CD14-positive monocyte (primary cell): Measurements from ENCODE around the gene HTT-AS. TPM values are rescaled to one million over a fixed set of nuclear protein-coding genes. Genes with fewer than 3 reads are reported as not detected.

Source experiments
- DNase-seq, 3 donors: peaks; one replicate each; pipeline ENCODE4 v3.0.0-alpha.2; 2011 to 2022
- H2AFZ ChIP-seq: 2 replicates; pipeline ENCODE4 v1.6.0; 2012; ENCODE audit warnings: mild to moderate bottlenecking, low read depth, low read length, inconsistent platforms; ENCODE audit not compliant: insufficient read depth, poor library complexity, severe bottlenecking
- H3K27ac ChIP-seq, 2 donors: 1 replicate in 1 of 2; 2 replicates in 1 of 2; pipeline ENCODE4 v1.5.1; 2012 to 2013; ENCODE audit warnings: low read length in 2 of 2, control low read depth in 1 of 2, inconsistent platforms in 1 of 2, low read depth in 1 of 2, mild to moderate bottlenecking in 1 of 2
- H3K27me3 ChIP-seq, 2 donors: one replicate each; pipeline versions ENCODE4 v1.6.0 to v1.6.1; 2011 to 2013; ENCODE audit warnings: low read length in 2 of 2; ENCODE audit not compliant: control insufficient read depth in 2 of 2, insufficient read depth in 2 of 2
- H3K36me3 ChIP-seq, 2 donors: replicated peaks in 1 of 2; 1 replicate in 1 of 2; 2 replicates in 1 of 2; pipeline versions ENCODE4 v1.5.1 to v1.6.1; 2012 to 2013; ENCODE audit warnings: low read length in 2 of 2, control low read depth in 1 of 2, inconsistent platforms in 1 of 2, mild to moderate bottlenecking in 1 of 2; ENCODE audit not compliant: insufficient read depth in 2 of 2, control insufficient read depth in 1 of 2
- H3K4me1 ChIP-seq, 2 donors: 1 replicate in 1 of 2; 2 replicates in 1 of 2; pipeline versions ENCODE4 v1.5.1 to v1.6.1; 2012 to 2013; ENCODE audit warnings: low read length in 2 of 2, control low read depth in 1 of 2, inconsistent platforms in 1 of 2, mild to moderate bottlenecking in 1 of 2, moderate library complexity in 1 of 2; ENCODE audit not compliant: insufficient read depth in 2 of 2, control insufficient read depth in 1 of 2
- H3K4me2 ChIP-seq: replicated peaks from 2 replicates; pipeline ENCODE3; 2012; ENCODE audit warnings: low read length, moderate library complexity, mild to moderate bottlenecking; ENCODE audit not compliant: poor library complexity, severe bottlenecking; ENCODE audit errors: extremely low read depth
- H3K4me3 ChIP-seq, 3 experiments: fragments of 200-600 bp in 1 of 3; sonication (generic) in 1 of 3; replicated peaks in 1 of 3; 1 replicate in 2 of 3; 2 replicates in 1 of 3; pipeline ENCODE4 v1.5.1; 2011 to 2013; ENCODE audit warnings: low read length in 3 of 3, mild to moderate bottlenecking in 3 of 3, control low read depth in 2 of 3, low read depth in 2 of 3, inconsistent platforms in 1 of 3, moderate library complexity in 1 of 3
- H3K79me2 ChIP-seq: 2 replicates; pipeline ENCODE4 v1.6.0; 2012; ENCODE audit warnings: mild to moderate bottlenecking, control low read depth, inconsistent platforms, low read length, moderate library complexity; ENCODE audit not compliant: insufficient read depth
- H3K9ac ChIP-seq: 2 replicates; pipeline ENCODE4 v1.6.0; 2017; ENCODE audit warnings: low read length, mild to moderate bottlenecking; ENCODE audit not compliant: insufficient read depth, poor library complexity, severe bottlenecking
- H3K9me3 ChIP-seq, 2 donors: replicated peaks in 1 of 2; 1 replicate in 1 of 2; 2 replicates in 1 of 2; pipeline versions ENCODE4 v1.5.1 to v1.6.1; 2012 to 2013; ENCODE audit warnings: low read length in 2 of 2, control low read depth in 1 of 2; ENCODE audit not compliant: control insufficient read depth in 1 of 2, insufficient read depth in 1 of 2
- H4K20me1 ChIP-seq: 2 replicates; pipeline ENCODE4 v1.6.0; 2012; ENCODE audit warnings: mild to moderate bottlenecking, low read length, control low read depth, moderate library complexity; ENCODE audit not compliant: insufficient read depth
- H3K27ac Mint-ChIP-seq, 7 donors: one replicate each; pipeline ENCODE4 v1.8.0; 2020; ENCODE audit warnings: mild to moderate bottlenecking in 7 of 7, mixed read lengths in 7 of 7, moderate library complexity in 6 of 7, inconsistent platforms in 2 of 7
- H3K27me3 Mint-ChIP-seq, 3 donors: one replicate each; pipeline ENCODE4 v1.8.0; 2021 to 2022; ENCODE audit warnings: low read depth in 3 of 3, mild to moderate bottlenecking in 3 of 3, mixed read lengths in 3 of 3, moderate library complexity in 3 of 3, inconsistent platforms in 1 of 3
- H3K36me3 Mint-ChIP-seq, 2 donors: one replicate each; pipeline ENCODE4 v1.8.0; 2020; ENCODE audit warnings: mixed read lengths in 2 of 2, inconsistent platforms in 1 of 2, mild to moderate bottlenecking in 1 of 2
- H3K4me1 Mint-ChIP-seq: one replicate; pipeline ENCODE4 v1.8.0; 2020; ENCODE audit warnings: mild to moderate bottlenecking, mixed read lengths
- H3K4me3 Mint-ChIP-seq, 2 donors: one replicate each; pipeline ENCODE4 v1.8.0; 2020; ENCODE audit warnings: mild to moderate bottlenecking in 2 of 2, mixed read lengths in 2 of 2, moderate library complexity in 1 of 2
- H3K9me3 Mint-ChIP-seq, 7 donors: one replicate each; pipeline ENCODE4 v1.8.0; 2020 to 2022; ENCODE audit warnings: mixed read lengths in 7 of 7, mild to moderate bottlenecking in 6 of 7, moderate library complexity in 6 of 7, inconsistent platforms in 2 of 7
- CTCF ChIP-seq: fragments of 200-600 bp; IDR thresholded peaks from one replicate; pipeline ENCODE4 v1.8.0; 2022; ENCODE audit warnings: antibody characterized with exemption, mild to moderate bottlenecking
- WGBS: methylation state at CpG from one replicate; pipeline ENCODE4 v1.1.5; 2013; ENCODE audit warnings: missing lambda C conversion rate; ENCODE audit not compliant: insufficient coverage; 5-methylcytosine and 5-hydroxymethylcytosine counted together
- intact Hi-C, 2 donors: fragments of 100-400 bp; cut with micrococcal nuclease; formaldehyde crosslinking; loops; one replicate each; pipeline versions ENCODE4 v1.15.0 to v1.15.1; 2023
- polyA plus RNA-seq, 3 donors: library from polyadenylated mRNA; depleted of rRNA in 1 of 3; unstranded in 2 of 3; stranded (reverse) in 1 of 3; fragments of 300-500 nt in 2 of 3; fragments of >200 nt in 1 of 3; fragmentation: Illumina TruSeq in 2 of 3; gene quantifications; 1 replicate in 2 of 3; 2 replicates in 1 of 3; pipeline ENCODE4 v1.2.3, GENCODE V29; 2012 to 2021

Gene HTT-AS
- polyA plus RNA-seq, 3 donors: not detected

GRCh38 chr4:3118312-3118711 lies 44.0 kb upstream of the HTT-AS start:
- peak overlapping the region in 1 of 7 donors; percentile 87 for H3K27ac Mint-ChIP-seq
- intact Hi-C loops: no loop called here
- H3K4me1 Mint-ChIP-seq: no peaks in the 10 kb centered on the region
- WGBS: 100% methylated on average over 7 of the region's 8 CpGs
- no peak overlapping the region for H3K4me3 ChIP-seq
- H3K4me3 Mint-ChIP-seq: no peak overlapping the region
- peaks cover 97 to 100% of the 10 kb centered on the region in 2 donors for H3K36me3 ChIP-seq
- no peaks in the 10 kb centered on the region for H3K9me3 ChIP-seq
- H3K79me2 ChIP-seq: no peaks in the 10 kb centered on the region
- H3K9ac ChIP-seq: no peak overlapping the region
- DNase-seq: no peak
- H4K20me1 ChIP-seq: peaks cover 5% of the 10 kb centered on the region
- no peaks in the 10 kb centered on the region for H3K9me3 Mint-ChIP-seq
- H3K36me3 Mint-ChIP-seq: peaks cover 91 to 97% of the 10 kb centered on the region in 2 donors
- no peaks in the 10 kb centered on the region for H3K27me3 Mint-ChIP-seq
- no peaks in the 10 kb centered on the region for H3K4me1 ChIP-seq
- no peak overlapping the region for H3K4me2 ChIP-seq
- H3K27me3 ChIP-seq: no peaks in the 10 kb centered on the region
- TF ChIP-seq CTCF: no peak
- no peak overlapping the region for H2AFZ ChIP-seq
- H3K27ac ChIP-seq: no peak overlapping the region

- Histone ChIP-seq H3K4me1 (no peaks in the 10 kb centered on the region), H3K27ac (no peak overlapping the region), H4K20me1 (peaks cover 5% of the 10 kb centered on the region), H3K4me3 (no peak overlapping the region), H3K79me2 (no peaks in the 10 kb centered on the region), H3K36me3 (peaks cover 97 to 100% of the 10 kb centered on the region in 2 donors), H2AFZ (no peak overlapping the region), H3K9me3 (no peaks in the 10 kb centered on the region), H3K27me3 (no peaks in the 10 kb centered on the region), H3K4me2 (no peak overlapping the region), H3K9ac (no peak overlapping the region)
- H3K27me3 Mint-ChIP-seq: no peaks in the 10 kb centered on the region
- intact Hi-C loops: no loop called here
- H3K27ac Mint-ChIP-seq: peak overlapping the region in 1 of 7 donors; percentile 32
- no peak for TF ChIP-seq CTCF
- WGBS: 91% methylated on average over 1 of the region's 2 CpGs
- no peaks in the 10 kb centered on the region for H3K9me3 Mint-ChIP-seq
- H3K36me3 Mint-ChIP-seq: peaks cover 92 to 100% of the 10 kb centered on the region in 2 donors
- H3K4me3 Mint-ChIP-seq: no peak overlapping the region
- H3K4me1 Mint-ChIP-seq: no peaks in the 10 kb centered on the region
- no peak for DNase-seq
Measured at GRCh38 chr4:3116955-3117354, 42.6 kb upstream of the HTT-AS start.
